Neural cell (in vitro differentiated cells): ENCODE data around the gene SLC25A45. TPM values are rescaled to one million over a fixed set of nuclear protein-coding genes. Genes with fewer than 3 reads are reported as not detected.

Experiments used
- H2AFZ ChIP-seq: fragments of 200-600, 300-800 bp; sonication (generic), shearing (Covaris generic); 2 replicates; pipeline ENCODE4 v1.6.0; 2014; ENCODE audit warnings: low read depth, mild to moderate bottlenecking, antibody characterized with exemption, low read length, moderate library complexity
- H3F3A ChIP-seq: fragments of 200-600 bp; shearing (Covaris generic); 2 replicates; pipeline ENCODE4 v1.6.1; 2016; ENCODE audit warnings: mild to moderate bottlenecking, moderate library complexity, mixed read lengths, antibody characterized with exemption, low read length; ENCODE audit not compliant: insufficient read depth, poor library complexity, severe bottlenecking
- H3K27ac ChIP-seq: fragments of 200-600, 300-800 bp; sonication (generic), shearing (Covaris generic); 2 replicates; pipeline ENCODE4 v1.5.1; 2014; ENCODE audit warnings: mild to moderate bottlenecking, low read length, moderate library complexity
- H3K27me3 ChIP-seq: fragments of 300-800, 200-600 bp; sonication (generic), shearing (Covaris generic); 2 replicates; pipeline ENCODE4 v1.6.0; 2014; ENCODE audit warnings: mild to moderate bottlenecking, low read depth, low read length, moderate library complexity; ENCODE audit not compliant: insufficient read depth
- H3K36me3 ChIP-seq: fragments of 300-800, 200-600 bp; sonication (generic), shearing (Covaris generic); 2 replicates; pipeline ENCODE4 v1.5.1; 2014; ENCODE audit warnings: mild to moderate bottlenecking, antibody characterized with exemption, low read length, moderate library complexity; ENCODE audit not compliant: insufficient read depth
- H3K4me2 ChIP-seq: fragments of 300-800, 200-600 bp; sonication (generic), shearing (Covaris generic); 2 replicates; pipeline ENCODE4 v1.6.0; 2014; ENCODE audit warnings: mild to moderate bottlenecking, low read length
- H3K4me3 ChIP-seq: fragments of 300-800, 200-600 bp; sonication (generic), shearing (Covaris generic); 2 replicates; pipeline ENCODE4 v1.5.1; 2014; ENCODE audit warnings: mild to moderate bottlenecking, low read length, moderate library complexity
- H3K79me2 ChIP-seq: fragments of 200-600 bp; shearing (Covaris generic); replicated peaks from 2 replicates; pipeline ENCODE4 v1.6.0; 2014; ENCODE audit warnings: mild to moderate bottlenecking, low read length, moderate library complexity; ENCODE audit not compliant: insufficient read depth
- H3K9ac ChIP-seq: fragments of 300-800, 200-600 bp; sonication (generic), shearing (Covaris generic); 2 replicates; pipeline ENCODE4 v1.6.1; 2016; ENCODE audit warnings: mild to moderate bottlenecking, low read length, mixed read lengths
- H3K9me2 ChIP-seq: fragments of 200-600 bp; shearing (Covaris generic); 2 replicates; pipeline ENCODE4 v1.6.1; 2016; ENCODE audit warnings: mild to moderate bottlenecking, low read length, mixed read lengths; ENCODE audit not compliant: insufficient read depth
- H3K9me3 ChIP-seq: fragments of 200-600, 300-800 bp; sonication (generic), shearing (Covaris generic); 2 replicates; pipeline ENCODE4 v1.6.1; 2016; ENCODE audit warnings: mild to moderate bottlenecking, mixed run types, low read length, moderate library complexity, mixed read lengths
- H4K20me1 ChIP-seq: fragments of 200-600 bp; shearing (Covaris generic); 2 replicates; pipeline ENCODE4 v1.6.1; 2016; ENCODE audit warnings: mild to moderate bottlenecking, mixed run types; ENCODE audit not compliant: insufficient read depth
- EP300 ChIP-seq: fragments of 450-650 bp; conservative IDR thresholded peaks from 2 replicates; pipeline ENCODE4 v1.6.1; 2014; ENCODE audit warnings: antibody characterized with exemption, mild to moderate bottlenecking, moderate library complexity; ENCODE audit not compliant: poor library complexity, severe bottlenecking
- EZH2 ChIP-seq: fragments of 200-600, 300-800 bp; shearing (Covaris generic), sonication (generic); IDR thresholded peaks from 2 replicates; pipeline ENCODE4 v1.6.1; 2014; ENCODE audit warnings: antibody characterized with exemption, low read length, borderline replicate concordance, mild to moderate bottlenecking; ENCODE audit not compliant: insufficient read depth, poor library complexity, severe bottlenecking
- MXI1 ChIP-seq: fragments of 450-650 bp; conservative IDR thresholded peaks from 2 replicates; pipeline ENCODE4 v1.6.1; 2014; ENCODE audit warnings: antibody characterized with exemption, mild to moderate bottlenecking; ENCODE audit not compliant: poor library complexity, severe bottlenecking
- POLR2AphosphoS5 ChIP-seq: IDR thresholded peaks from 2 replicates; pipeline ENCODE4 v1.6.1; 2012
- RAD21 ChIP-seq: fragments of 450-650 bp; conservative IDR thresholded peaks from 2 replicates; pipeline ENCODE4 v1.6.1; 2014; ENCODE audit warnings: antibody characterized with exemption, mild to moderate bottlenecking, moderate library complexity
- SMC3 ChIP-seq: fragments of 450-650 bp; conservative IDR thresholded peaks from 2 replicates; pipeline ENCODE4 v1.6.1; 2014; ENCODE audit warnings: antibody characterized with exemption, mild to moderate bottlenecking, moderate library complexity; ENCODE audit not compliant: poor library complexity
- TAF1 ChIP-seq: IDR thresholded peaks from 2 replicates; pipeline ENCODE4 v1.6.1; 2012; ENCODE audit warnings: low read depth
- polyA plus RNA-seq: library from polyadenylated mRNA; depleted of rRNA; stranded (reverse); fragments of >200 nt; gene quantifications from 2 replicates; pipeline ENCODE4 v1.2.3, GENCODE V29; 2014
- TF ChIP-seq, protein P1 (sequence below): IDR thresholded peaks from 2 replicates; pipeline ENCODE4 v1.6.1; 2012; ENCODE audit warnings: borderline replicate concordance
- TF ChIP-seq, protein P2 (sequence below): fragments of 450-650 bp; IDR thresholded peaks from 2 replicates; pipeline ENCODE4 v1.5.1; 2014; ENCODE audit warnings: antibody characterized with exemption, mild to moderate bottlenecking, moderate library complexity; ENCODE audit not compliant: poor library complexity, severe bottlenecking

Gene SLC25A45
- polyA plus RNA-seq, 1 donor from 2014 or later = not detected

DNA sequence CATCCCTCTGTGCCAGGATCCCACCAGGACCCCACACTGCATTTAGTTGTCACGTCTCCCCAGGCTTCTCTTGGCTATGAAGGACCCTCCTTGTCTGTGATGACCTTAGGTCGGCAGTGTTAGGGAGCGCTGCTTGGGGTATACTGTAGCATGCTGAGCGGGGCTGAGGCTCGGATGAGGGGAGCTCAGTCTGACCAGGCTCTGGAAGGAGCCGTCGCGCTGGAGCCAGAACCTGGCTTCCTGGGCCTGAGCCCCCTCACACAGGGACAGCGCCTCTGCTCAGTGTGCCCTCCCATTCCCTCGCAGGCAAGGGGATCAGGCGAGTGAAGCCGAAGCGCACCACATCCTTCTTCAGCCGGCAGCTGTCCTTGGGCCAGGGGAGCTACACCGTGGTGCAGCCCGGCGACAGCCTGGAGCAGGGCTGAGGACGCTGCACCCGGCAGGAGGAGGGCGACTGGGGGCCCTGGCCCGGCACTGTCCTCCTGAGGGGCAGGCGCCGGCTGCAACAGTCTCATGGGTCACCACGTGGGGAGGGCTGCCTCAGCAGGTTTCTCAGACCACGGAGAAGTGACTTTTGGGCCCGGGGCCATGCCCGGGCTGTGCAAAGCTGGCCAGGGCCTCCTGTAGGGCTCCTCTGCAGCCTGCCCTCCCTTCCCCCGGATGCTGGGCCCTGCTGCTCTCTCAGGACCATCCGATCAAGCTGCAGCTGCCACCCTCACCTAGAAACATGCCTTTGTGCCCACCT is 28.7 kb upstream of the SLC25A45 start:
- Histone ChIP-seq H3K27ac (no peak overlapping the region), H2AFZ (no peak overlapping the region), H3K4me2 (no peak overlapping the region), H3K27me3 (no peaks in the 10 kb centered on the region), H3K79me2 (peaks cover 14% of the 10 kb centered on the region), H3K36me3 (no peaks in the 10 kb centered on the region), H4K20me1 (no peaks in the 10 kb centered on the region), H3K9me2 (no peaks in the 10 kb centered on the region), H3F3A (no peaks in the 10 kb centered on the region), H3K4me3 (no peak overlapping the region), H3K9ac (no peak overlapping the region), H3K9me3 (no peaks in the 10 kb centered on the region)
- TF ChIP-seq EP300 = no peak

DNA sequence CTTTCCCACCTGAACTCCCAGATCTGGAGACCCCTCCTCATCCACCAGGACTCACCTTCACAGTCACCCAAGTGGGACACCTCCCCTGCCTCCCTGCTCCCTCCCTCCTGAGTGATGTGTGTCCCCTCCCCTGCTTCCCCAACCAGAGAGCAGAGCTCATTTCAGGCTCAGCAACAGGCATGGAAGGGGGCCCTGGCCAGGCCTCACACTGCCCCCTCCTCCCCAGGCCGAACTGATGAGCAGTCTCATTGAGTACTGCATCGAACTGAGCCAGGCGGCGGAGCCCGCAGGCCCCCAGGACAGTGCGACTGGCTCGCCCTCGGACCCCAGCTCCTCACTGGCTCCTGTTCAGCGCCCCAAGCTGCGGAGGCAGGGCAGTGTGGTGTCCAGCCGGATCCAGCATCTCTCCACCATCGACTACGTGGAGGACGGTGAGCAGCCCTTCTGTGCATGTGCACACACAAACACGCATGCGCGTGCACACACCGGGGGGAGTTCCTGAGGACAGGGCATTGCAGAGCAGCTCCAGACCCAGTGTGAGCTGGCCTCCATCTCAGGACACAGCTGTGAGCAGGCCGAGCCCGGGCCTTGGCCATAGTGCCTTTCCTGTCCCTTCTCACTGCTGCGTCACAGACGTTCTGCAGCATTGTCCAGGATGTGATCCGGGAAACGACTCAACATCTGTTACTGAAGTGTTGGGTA is 22.3 kb upstream of the SLC25A45 start:
- H3F3A ChIP-seq = no peaks in the 10 kb centered on the region
- no peak overlapping the region for H3K4me2 ChIP-seq
- H2AFZ ChIP-seq = no peak overlapping the region
- H3K27ac ChIP-seq = no peak overlapping the region
- H4K20me1 ChIP-seq = no peaks in the 10 kb centered on the region
- no peaks in the 10 kb centered on the region for H3K9me2 ChIP-seq
- no peaks in the 10 kb centered on the region for H3K79me2 ChIP-seq
- TF ChIP-seq SMC3 = no peak
- no peak for TF ChIP-seq RAD21
- no peak for TF ChIP-seq EZH2
- TF ChIP-seq, protein P1, sequence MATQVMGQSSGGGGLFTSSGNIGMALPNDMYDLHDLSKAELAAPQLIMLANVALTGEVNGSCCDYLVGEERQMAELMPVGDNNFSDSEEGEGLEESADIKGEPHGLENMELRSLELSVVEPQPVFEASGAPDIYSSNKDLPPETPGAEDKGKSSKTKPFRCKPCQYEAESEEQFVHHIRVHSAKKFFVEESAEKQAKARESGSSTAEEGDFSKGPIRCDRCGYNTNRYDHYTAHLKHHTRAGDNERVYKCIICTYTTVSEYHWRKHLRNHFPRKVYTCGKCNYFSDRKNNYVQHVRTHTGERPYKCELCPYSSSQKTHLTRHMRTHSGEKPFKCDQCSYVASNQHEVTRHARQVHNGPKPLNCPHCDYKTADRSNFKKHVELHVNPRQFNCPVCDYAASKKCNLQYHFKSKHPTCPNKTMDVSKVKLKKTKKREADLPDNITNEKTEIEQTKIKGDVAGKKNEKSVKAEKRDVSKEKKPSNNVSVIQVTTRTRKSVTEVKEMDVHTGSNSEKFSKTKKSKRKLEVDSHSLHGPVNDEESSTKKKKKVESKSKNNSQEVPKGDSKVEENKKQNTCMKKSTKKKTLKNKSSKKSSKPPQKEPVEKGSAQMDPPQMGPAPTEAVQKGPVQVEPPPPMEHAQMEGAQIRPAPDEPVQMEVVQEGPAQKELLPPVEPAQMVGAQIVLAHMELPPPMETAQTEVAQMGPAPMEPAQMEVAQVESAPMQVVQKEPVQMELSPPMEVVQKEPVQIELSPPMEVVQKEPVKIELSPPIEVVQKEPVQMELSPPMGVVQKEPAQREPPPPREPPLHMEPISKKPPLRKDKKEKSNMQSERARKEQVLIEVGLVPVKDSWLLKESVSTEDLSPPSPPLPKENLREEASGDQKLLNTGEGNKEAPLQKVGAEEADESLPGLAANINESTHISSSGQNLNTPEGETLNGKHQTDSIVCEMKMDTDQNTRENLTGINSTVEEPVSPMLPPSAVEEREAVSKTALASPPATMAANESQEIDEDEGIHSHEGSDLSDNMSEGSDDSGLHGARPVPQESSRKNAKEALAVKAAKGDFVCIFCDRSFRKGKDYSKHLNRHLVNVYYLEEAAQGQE = no peak
- no peak for TF ChIP-seq EP300
- no peak for TF ChIP-seq TAF1
- TF ChIP-seq POLR2AphosphoS5 = no peak
- no peak for TF ChIP-seq MXI1
- TF ChIP-seq, protein P2, sequence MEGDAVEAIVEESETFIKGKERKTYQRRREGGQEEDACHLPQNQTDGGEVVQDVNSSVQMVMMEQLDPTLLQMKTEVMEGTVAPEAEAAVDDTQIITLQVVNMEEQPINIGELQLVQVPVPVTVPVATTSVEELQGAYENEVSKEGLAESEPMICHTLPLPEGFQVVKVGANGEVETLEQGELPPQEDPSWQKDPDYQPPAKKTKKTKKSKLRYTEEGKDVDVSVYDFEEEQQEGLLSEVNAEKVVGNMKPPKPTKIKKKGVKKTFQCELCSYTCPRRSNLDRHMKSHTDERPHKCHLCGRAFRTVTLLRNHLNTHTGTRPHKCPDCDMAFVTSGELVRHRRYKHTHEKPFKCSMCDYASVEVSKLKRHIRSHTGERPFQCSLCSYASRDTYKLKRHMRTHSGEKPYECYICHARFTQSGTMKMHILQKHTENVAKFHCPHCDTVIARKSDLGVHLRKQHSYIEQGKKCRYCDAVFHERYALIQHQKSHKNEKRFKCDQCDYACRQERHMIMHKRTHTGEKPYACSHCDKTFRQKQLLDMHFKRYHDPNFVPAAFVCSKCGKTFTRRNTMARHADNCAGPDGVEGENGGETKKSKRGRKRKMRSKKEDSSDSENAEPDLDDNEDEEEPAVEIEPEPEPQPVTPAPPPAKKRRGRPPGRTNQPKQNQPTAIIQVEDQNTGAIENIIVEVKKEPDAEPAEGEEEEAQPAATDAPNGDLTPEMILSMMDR = no peak
- no peaks in the 10 kb centered on the region for H3K27me3 ChIP-seq
- no peak overlapping the region for H3K4me3 ChIP-seq
- H3K9me3 ChIP-seq = no peaks in the 10 kb centered on the region
- H3K9ac ChIP-seq = no peak overlapping the region
- H3K36me3 ChIP-seq = no peaks in the 10 kb centered on the region
